Motor neuron (in vitro differentiated cells): ENCODE results near the gene MVB12B. TPM values are rescaled to one million over a fixed set of nuclear protein-coding genes. Genes with fewer than 3 reads are reported as not detected.

Source experiments
- ATAC-seq, 8 experiments: fragments of 200-7000 bp; cut with Tn5 transposase; replicated peaks in 6 of 8; 2 replicates each; pipeline ENCODE4 v1.8.0; 2021; ENCODE audit warnings: mild to moderate bottlenecking in 8 of 8, moderate library complexity in 8 of 8
- H3K27ac ChIP-seq, 2 donors: fragments of 250-450 bp; sonication (Bioruptor Pico); 2 replicates each; pipeline ENCODE4 v1.9.0; 2021; ENCODE audit warnings: antibody characterized with exemption in 2 of 2, mild to moderate bottlenecking in 2 of 2, moderate library complexity in 1 of 2
- H3K4me1 ChIP-seq, 2 donors: fragments of 250-450 bp; sonication (Bioruptor Pico); replicated peaks in 1 of 2; 2 replicates each; pipeline ENCODE4 v1.6.1; 2021; ENCODE audit warnings: antibody characterized with exemption in 2 of 2, mild to moderate bottlenecking in 2 of 2, moderate library complexity in 1 of 2
- H3K4me3 ChIP-seq, 5 donors: fragments of 250-450 bp; sonication (Bioruptor Pico); 2 replicates each; pipeline ENCODE4 v1.9.0; 2021; ENCODE audit warnings: antibody characterized with exemption in 5 of 5, mild to moderate bottlenecking in 5 of 5, moderate library complexity in 4 of 5
- WGBS, 10 experiments: fragments of 450-650 bp; shearing (Covaris generic); methylation state at CpG; one replicate each; pipeline ENCODE4 v1.0.0; 2022; 5-methylcytosine and 5-hydroxymethylcytosine counted together
- in situ Hi-C, 9 experiments: fragments of 400-800 bp; cut with MboI; loops; one replicate each; pipeline ENCODE4 v1.15.0; 2021; ENCODE audit warnings: low sequenced_read_pairs in 9 of 9, low pct_unique_long_range_greater_than_20kb in 2 of 9; ENCODE audit not compliant: unreplicated experiment in 9 of 9
- total RNA-seq, 8 experiments: library from RNA; unstranded; fragments of 300-600 nt; gene quantifications; 2 replicates each; pipeline versions ENCODE4 v1.2.3 to v1.2.4, GENCODE V29; 2022

MVB12B gene
- total RNA-seq, 8 experiments from 2014 or later, result 1.7 to 33.8 (median 23.0) TPM

- no CpG with 5 or more reads among the region's 3 CpGs for WGBS, 10 experiments
- no peak for ATAC-seq
- H3K27ac ChIP-seq, result no peak overlapping the region
- H3K4me1 ChIP-seq, result peaks cover 9 to 14% of the 10 kb centered on the region in 2 donors
- H3K4me3 ChIP-seq, result no peak overlapping the region
- in situ Hi-C loops, result loop anchor here in 4 of 9 experiments (25.0 kb wide), 2 partner anchors 184 to 1084 kb away; no protein-coding TSS in a partner anchor
Measured at GRCh38 chr9:126496181-126496576, 169.6 kb downstream of the MVB12B start.

- Histone ChIP-seq H3K4me1 (peaks cover 9 to 10% of the 10 kb centered on the region in 2 donors), H3K4me3 (no peak overlapping the region), H3K27ac (no peak overlapping the region)
- in situ Hi-C loops, result loop anchor here in 4 of 9 experiments (25.0 kb wide), 2 partner anchors 185 to 1085 kb away; no protein-coding TSS in a partner anchor
- ATAC-seq, result peak in 1 of 8 experiments; percentile 21
- 60 to 100% (median 71%) methylated on average over 1 to 2 of the region's 15 CpGs; no CpG with 5 or more reads in 5 of the 10 experiments for WGBS, 10 experiments
Measured at GRCh38 chr9:126496781-126497659, 170.4 kb downstream of the MVB12B start.

- in situ Hi-C loops, result loop anchor here in 4 of 9 experiments (25.0 kb wide), 2 partner anchors 185 to 1085 kb away; no protein-coding TSS in a partner anchor
Measured at GRCh38 chr9:126497660-126498275, 171.1 kb downstream of the MVB12B start.

GRCh38 chr9:126498331-126498730, 171.7 kb downstream of the MVB12B start:
- peaks cover 4 to 10% of the 10 kb centered on the region in 2 donors for H3K4me1 ChIP-seq
- H3K4me3 ChIP-seq, result no peak overlapping the region
- WGBS, 10 experiments, result 0 to 86% (median 70%) methylated on average over 1 to 2 of the region's 8 CpGs; no CpG with 5 or more reads in 7 of the 10 experiments
- ATAC-seq, result no peak
- in situ Hi-C loops, result loop anchor here in 4 of 9 experiments (25.0 kb wide), 2 partner anchors 186 to 1086 kb away; no protein-coding TSS in a partner anchor
- H3K27ac ChIP-seq, result no peak overlapping the region

More at GRCh38 chr9:126497660-126498275, 171.1 kb downstream of the MVB12B start:
- Histone ChIP-seq H3K4me1 (peaks cover 4 to 10% of the 10 kb centered on the region in 2 donors), H3K27ac (no peak overlapping the region), H3K4me3 (no peak overlapping the region)
- 56 to 100% (median 90%) methylated on average over 1 to 10 of the region's 21 CpGs; no CpG with 5 or more reads in 4 of the 10 experiments for WGBS, 10 experiments
- ATAC-seq, result no peak

- in situ Hi-C loops, result loop anchor here in 4 of 9 experiments (25.0 kb wide), 2 partner anchors 187 to 1087 kb away; no protein-coding TSS in a partner anchor
- Histone ChIP-seq H3K4me1 (peaks cover 4 to 10% of the 10 kb centered on the region in 2 donors), H3K4me3 (peak overlapping the region; percentile 13 to 41 (median 32)), H3K27ac (no peak overlapping the region)
- 0 to 7% (median 3%) methylated on average over 1 to 27 of the region's 46 CpGs; no CpG with 5 or more reads in 3 of the 10 experiments for WGBS, 10 experiments
- ATAC-seq, result peak; percentile 48 to 77 (median 59)
Measured at GRCh38 chr9:126499005-126499910, 172.6 kb downstream of the MVB12B start.

- peak overlapping the region in 3 of 5 donors; percentile 32 to 41 (median 37) for H3K4me3 ChIP-seq
- 15 to 67% methylated on average over 1 to 4 of the region's 20 CpGs; no CpG with 5 or more reads in 8 of the 10 experiments for WGBS, 10 experiments
- no peak overlapping the region for H3K27ac ChIP-seq
- in situ Hi-C loops, result loop anchor here in 6 of 9 experiments (10.0 to 25.0 kb wide), 4 partner anchors 55 to 1088 kb away; no protein-coding TSS in a partner anchor
- ATAC-seq, result peak in 4 of 8 experiments; percentile 2 to 37 (median 6)
- H3K4me1 ChIP-seq, result peaks cover 4 to 10% of the 10 kb centered on the region in 2 donors
Measured at GRCh38 chr9:126499911-126500599, 173.4 kb downstream of the MVB12B start.

- H3K4me3 ChIP-seq, result no peak overlapping the region
- H3K4me1 ChIP-seq, result peaks cover 4 to 10% of the 10 kb centered on the region in 2 donors
- no peak overlapping the region for H3K27ac ChIP-seq
- peak; percentile 61 to 86 (median 81) for ATAC-seq
- WGBS, 10 experiments, result 3 to 92% (median 21%) methylated on average over 4 to 9 of the region's 37 CpGs; no CpG with 5 or more reads in 7 of the 10 experiments
- in situ Hi-C loops, result loop anchor here in 5 of 9 experiments (10.0 to 25.0 kb wide), 2 partner anchors 54 to 287 kb away; no protein-coding TSS in a partner anchor
Measured at GRCh38 chr9:126500600-126501382, 174.2 kb downstream of the MVB12B start.

- no peak overlapping the region for H3K4me3 ChIP-seq
- ATAC-seq, result no peak
- in situ Hi-C loops, result loop anchor here in 5 of 9 experiments (10.0 to 25.0 kb wide), 2 partner anchors 53 to 286 kb away; no protein-coding TSS in a partner anchor
- WGBS, 10 experiments, result 62 to 93% (median 78%) methylated on average over 2 to 8 of the region's 22 CpGs; no CpG with 5 or more reads in 6 of the 10 experiments
- peaks cover 4 to 10% of the 10 kb centered on the region in 2 donors for H3K4me1 ChIP-seq
- no peak overlapping the region for H3K27ac ChIP-seq
Measured at GRCh38 chr9:126501383-126502331, 175.0 kb downstream of the MVB12B start.

GRCh38 chr9:126502417-126503332, 176.0 kb downstream of the MVB12B start:
- in situ Hi-C loops, result loop anchor here in 5 of 9 experiments (10.0 to 25.0 kb wide), 2 partner anchors 52 to 285 kb away; no protein-coding TSS in a partner anchor
- Histone ChIP-seq H3K4me3 (no peak overlapping the region), H3K27ac (no peak overlapping the region), H3K4me1 (peaks cover 4 to 10% of the 10 kb centered on the region in 2 donors)
- no peak for ATAC-seq
- 67 to 100% (median 75%) methylated on average over 1 to 3 of the region's 34 CpGs; no CpG with 5 or more reads in 4 of the 10 experiments for WGBS, 10 experiments
